ENCODE results near the gene PSPN. TPM values are rescaled to one million over a fixed set of nuclear protein-coding genes. Genes with fewer than 3 reads are reported as not detected.

PSPN gene
- total RNA-seq, 2 donors from 2014 or later: 1.9 to 2.7 TPM

DNA sequence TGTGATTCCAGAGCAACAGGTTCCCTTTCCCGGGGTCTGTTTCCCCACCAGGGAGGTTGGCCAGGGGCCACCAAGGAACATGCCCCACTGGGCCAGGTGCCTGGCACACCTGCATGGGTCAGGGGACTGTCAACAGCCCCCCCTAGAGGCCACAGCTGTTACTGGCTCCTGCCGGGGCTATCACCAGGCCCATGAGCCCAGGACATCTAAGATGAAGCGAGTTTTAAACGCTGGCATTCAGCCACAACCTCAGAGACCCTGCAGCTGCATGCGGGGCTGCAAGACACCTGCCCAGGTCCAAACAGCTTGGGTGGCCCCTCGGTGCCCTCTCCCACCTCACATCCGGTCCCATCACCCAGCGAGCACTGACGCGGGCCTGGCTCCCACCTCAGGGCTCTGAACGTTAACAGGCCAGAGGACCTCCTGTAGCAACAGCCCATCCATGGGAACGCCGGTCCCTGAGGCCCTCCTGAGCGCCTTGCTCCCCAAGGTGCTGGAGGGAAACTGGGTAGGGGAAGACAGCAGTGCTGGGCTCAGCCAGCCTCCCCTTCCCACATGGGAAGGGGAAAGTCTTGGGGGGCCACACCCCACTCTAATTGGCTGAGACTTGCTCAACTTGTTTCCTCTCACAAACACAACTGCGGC is 36.8 kb upstream of the PSPN start:
- H3K4me1 ChIP-seq (ENCODE audit: control insufficient read depth, insufficient read depth, low read length): no peaks in the 10 kb centered on the region
- Mint-ChIP-seq H3K4me1 (no peaks in the 10 kb centered on the region), H3K27me3 (ENCODE audit: insufficient read depth) (no peaks in the 10 kb centered on the region), H3K4me3 (no peak overlapping the region), H3K9me3 (no peaks in the 10 kb centered on the region), H3K27ac (peak overlapping the region; percentile 68), H3K36me3 (ENCODE audit: low read depth) (peaks cover 35% of the 10 kb centered on the region)
- 70 to 84% methylated on average over 5 to 14 of the region's 15 CpGs for WGBS, 2 experiments (ENCODE audit: insufficient coverage in 1 of 2, insufficient read length in 1 of 2)
- no peak overlapping the region for H3K27ac ChIP-seq (ENCODE audit: low read depth, low read length)
- peak; percentile 95 for TF ChIP-seq CTCF (conservative IDR thresholded peaks at IDR 0.05)
- peak; percentile 94 for DNase-seq
- H3K4me3 ChIP-seq (ENCODE audit: low read length): no peak overlapping the region
- H3K9ac ChIP-seq (ENCODE audit: extremely low read depth, low read length, poor library complexity, severe bottlenecking): no peak overlapping the region
- no peaks in the 10 kb centered on the region for H3K9me3 ChIP-seq (ENCODE audit: control insufficient read depth, low read length)
- peaks cover 49% of the 10 kb centered on the region for H3K36me3 ChIP-seq (ENCODE audit: control insufficient read depth, insufficient read depth, low read length)
- no peaks in the 10 kb centered on the region for H3K27me3 ChIP-seq (ENCODE audit: control insufficient read depth, insufficient read depth, low read length, poor library complexity, severe bottlenecking)

- peaks cover 30% of the 10 kb centered on the region for H3K36me3 Mint-ChIP-seq (ENCODE audit: low read depth)
- Histone ChIP-seq H3K36me3 (ENCODE audit: control insufficient read depth, insufficient read depth, low read length) (peaks cover 44% of the 10 kb centered on the region), H3K27ac (ENCODE audit: low read depth, low read length) (peak overlapping the region; percentile 2), H3K9me3 (ENCODE audit: control insufficient read depth, low read length) (no peaks in the 10 kb centered on the region), H3K27me3 (ENCODE audit: control insufficient read depth, insufficient read depth, low read length, poor library complexity, severe bottlenecking) (no peaks in the 10 kb centered on the region), H3K9ac (ENCODE audit: extremely low read depth, low read length, poor library complexity, severe bottlenecking) (no peak overlapping the region), H3K4me1 (ENCODE audit: control insufficient read depth, insufficient read depth, low read length) (no peaks in the 10 kb centered on the region), H3K4me3 (ENCODE audit: low read length) (no peak overlapping the region)
- 89 to 95% methylated on average over 9 to 12 of the region's 12 CpGs for WGBS, 2 experiments (ENCODE audit: insufficient coverage in 1 of 2, insufficient read length in 1 of 2)
- H3K27me3 Mint-ChIP-seq (ENCODE audit: insufficient read depth): no peaks in the 10 kb centered on the region
- H3K9me3 Mint-ChIP-seq: no peaks in the 10 kb centered on the region
- no peaks in the 10 kb centered on the region for H3K4me1 Mint-ChIP-seq
- no peak overlapping the region for H3K4me3 Mint-ChIP-seq
- DNase-seq: no peak
- no peak for TF ChIP-seq CTCF (conservative IDR thresholded peaks at IDR 0.05)
- no peak overlapping the region for H3K27ac Mint-ChIP-seq
Measured at GRCh38 chr19:6412061-6412446, 36.3 kb upstream of the PSPN start.

GRCh38 chr19:6409346-6409745 is 33.6 kb upstream of the PSPN start:
- no peaks in the 10 kb centered on the region for H3K4me1 ChIP-seq (ENCODE audit: control insufficient read depth, insufficient read depth, low read length)
- Mint-ChIP-seq H3K4me3 (no peak overlapping the region), H3K9me3 (no peaks in the 10 kb centered on the region), H3K36me3 (ENCODE audit: low read depth) (peaks cover 11% of the 10 kb centered on the region), H3K4me1 (no peaks in the 10 kb centered on the region), H3K27me3 (ENCODE audit: insufficient read depth) (no peaks in the 10 kb centered on the region), H3K27ac (no peak overlapping the region)
- DNase-seq: no peak
- H3K27ac ChIP-seq (ENCODE audit: low read depth, low read length): no peak overlapping the region
- H3K27me3 ChIP-seq (ENCODE audit: control insufficient read depth, insufficient read depth, low read length, poor library complexity, severe bottlenecking): no peaks in the 10 kb centered on the region
- H3K9me3 ChIP-seq (ENCODE audit: control insufficient read depth, low read length): no peaks in the 10 kb centered on the region
- WGBS, 2 experiments (ENCODE audit: insufficient coverage in 1 of 2, insufficient read length in 1 of 2): 96 to 99% methylated on average over 6 of the region's 6 CpGs
- no peak overlapping the region for H3K4me3 ChIP-seq (ENCODE audit: low read length)
- TF ChIP-seq CTCF (conservative IDR thresholded peaks at IDR 0.05): no peak
- H3K36me3 ChIP-seq (ENCODE audit: control insufficient read depth, insufficient read depth, low read length): peaks cover 21% of the 10 kb centered on the region
- H3K9ac ChIP-seq (ENCODE audit: extremely low read depth, low read length, poor library complexity, severe bottlenecking): no peak overlapping the region
